HG03558 (cell line): ENCODE data around the gene BEND5.

Source experiments
- ATAC-seq: cut with Tn5 transposase; IDR thresholded peaks from one replicate; pipeline ENCODE4 v1.9.1; 2021; ENCODE audit warnings: moderate number of reproducible peaks; ENCODE audit not compliant: unreplicated experiment; ENCODE audit errors: extremely low read depth

The BEND5 gene

GRCh38 chr1:48726557-48727215 lies 50.0 kb downstream of the BEND5 start:
- no peak for ATAC-seq

GRCh38 chr1:48726139-48726538 lies 50.6 kb downstream of the BEND5 start:
- ATAC-seq = no peak

GRCh38 chr1:48725341-48726046 lies 51.2 kb downstream of the BEND5 start:
- ATAC-seq = no peak

DNA sequence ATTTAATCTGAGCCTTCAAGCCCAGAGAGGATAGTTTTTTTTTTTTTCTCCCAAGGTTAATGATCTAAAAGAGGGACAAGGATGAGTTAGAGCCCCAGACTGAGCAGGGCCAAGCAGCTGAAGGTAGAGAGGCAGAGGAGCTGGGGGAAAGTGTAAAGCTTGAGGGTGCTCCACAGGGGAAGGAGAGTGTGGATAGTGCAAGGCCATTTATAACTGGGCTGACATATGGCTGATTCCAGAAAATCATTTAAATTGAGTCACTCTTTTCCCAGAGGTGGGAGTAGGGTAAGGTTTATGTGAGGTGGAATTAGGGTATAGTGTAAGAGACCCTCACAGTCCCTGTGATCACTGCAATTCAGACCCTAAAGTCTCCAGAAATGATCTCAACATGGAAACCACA lies 55.8 kb downstream of the BEND5 start:
- ATAC-seq = no peak

- ATAC-seq = no peak
Observed at GRCh38 chr1:48718705-48719104, 58.0 kb downstream of the BEND5 start.

- ATAC-seq = no peak
Observed at GRCh38 chr1:48718116-48718630, 58.5 kb downstream of the BEND5 start.

- no peak for ATAC-seq
Observed at GRCh38 chr1:48717082-48717481, 59.6 kb downstream of the BEND5 start.

- ATAC-seq = no peak
Observed at GRCh38 chr1:48715921-48716320, 60.8 kb downstream of the BEND5 start.

DNA sequence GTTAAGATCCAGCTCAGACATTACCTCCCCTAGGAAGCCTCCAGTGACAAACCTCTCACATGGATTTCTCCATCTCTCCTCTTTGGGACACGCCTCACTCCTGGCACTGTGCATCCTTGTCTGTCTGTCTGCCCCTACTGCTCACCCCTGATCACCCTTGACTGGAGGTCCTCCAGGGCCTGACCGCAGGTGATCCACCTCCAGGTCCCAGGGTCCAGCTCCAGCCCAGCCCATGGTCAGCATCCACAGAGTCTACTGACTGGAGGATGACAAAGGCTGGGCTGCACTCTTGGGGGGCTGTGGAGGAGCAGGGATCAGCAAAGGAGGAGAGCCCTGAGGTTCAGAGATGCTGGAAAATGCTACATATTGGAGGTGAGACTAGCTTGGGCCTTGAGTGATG lies 65.8 kb downstream of the BEND5 start:
- ATAC-seq = no peak

DNA sequence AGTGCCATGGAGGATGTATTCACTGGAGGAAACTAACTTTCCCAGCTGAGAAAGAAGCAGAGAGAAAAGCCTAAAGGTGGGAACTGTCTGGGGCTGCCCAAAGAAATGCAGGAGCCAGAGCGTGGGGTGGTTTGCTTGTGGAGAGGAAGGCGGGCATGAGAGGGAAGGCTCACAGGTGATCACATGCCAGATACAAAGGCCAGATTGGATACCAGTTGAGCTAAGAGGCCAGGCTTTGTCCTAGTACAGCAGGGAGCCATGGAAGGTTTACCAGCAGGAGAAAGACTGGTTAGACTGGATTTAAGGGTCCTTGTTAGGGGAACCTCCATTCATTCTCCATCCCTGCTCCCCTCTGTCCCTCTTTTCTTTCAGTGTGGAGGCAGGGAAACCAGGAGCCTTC lies 66.4 kb downstream of the BEND5 start:
- ATAC-seq = no peak

DNA sequence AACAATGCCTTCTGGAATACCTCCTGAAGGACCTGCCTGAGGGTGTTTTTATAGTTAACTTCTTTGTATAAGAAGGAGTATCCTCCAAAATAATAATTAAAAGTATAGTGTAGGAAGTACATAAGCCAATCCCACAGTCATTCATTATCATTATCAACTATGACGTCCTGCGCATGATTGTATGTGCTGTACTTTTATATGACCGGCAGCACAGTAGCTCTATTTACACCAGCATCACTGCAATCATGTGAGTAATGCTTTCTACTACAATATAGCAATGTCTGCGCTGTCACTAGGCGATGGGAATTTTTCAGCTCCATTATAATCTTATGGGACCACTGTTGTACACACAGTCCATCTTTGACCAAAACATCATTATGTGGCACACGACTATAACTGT lies 72.0 kb downstream of the BEND5 start:
- ATAC-seq = no peak

GRCh38 chr1:48701445-48701844 lies 75.2 kb downstream of the BEND5 start:
- no peak for ATAC-seq

DNA sequence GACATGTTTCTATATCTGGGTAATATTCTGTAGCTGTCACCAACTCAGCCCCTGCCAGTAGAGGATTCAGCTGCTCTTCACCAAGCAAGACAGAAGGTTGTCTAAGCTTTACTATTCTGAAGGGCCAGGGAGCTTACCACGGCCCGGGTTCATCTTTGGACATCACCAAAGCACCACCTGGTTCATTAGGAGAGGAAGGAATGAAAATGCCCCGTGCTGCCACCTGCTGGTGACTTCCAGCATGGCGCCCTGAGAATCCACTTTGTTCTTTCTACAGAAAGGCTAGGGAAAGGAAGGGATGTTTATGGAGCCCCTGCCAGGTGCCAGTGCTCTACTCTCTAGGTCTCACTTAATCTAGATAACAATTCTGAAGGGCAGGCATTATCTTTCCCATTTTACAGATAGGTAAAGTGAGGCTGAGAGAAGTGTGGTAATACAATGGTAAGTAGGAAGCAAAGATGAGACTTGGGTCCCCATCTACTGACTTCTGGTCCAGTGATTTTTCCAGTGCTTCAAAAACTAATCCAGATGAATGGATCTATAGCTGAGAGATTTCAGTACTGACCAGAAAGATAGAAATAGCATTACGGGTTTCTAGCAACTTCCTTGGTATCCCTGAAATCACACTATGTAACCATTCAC lies 79.5 kb downstream of the BEND5 start:
- ATAC-seq = no peak

GRCh38 chr1:48695161-48695560 lies 81.5 kb downstream of the BEND5 start:
- ATAC-seq = no peak

DNA sequence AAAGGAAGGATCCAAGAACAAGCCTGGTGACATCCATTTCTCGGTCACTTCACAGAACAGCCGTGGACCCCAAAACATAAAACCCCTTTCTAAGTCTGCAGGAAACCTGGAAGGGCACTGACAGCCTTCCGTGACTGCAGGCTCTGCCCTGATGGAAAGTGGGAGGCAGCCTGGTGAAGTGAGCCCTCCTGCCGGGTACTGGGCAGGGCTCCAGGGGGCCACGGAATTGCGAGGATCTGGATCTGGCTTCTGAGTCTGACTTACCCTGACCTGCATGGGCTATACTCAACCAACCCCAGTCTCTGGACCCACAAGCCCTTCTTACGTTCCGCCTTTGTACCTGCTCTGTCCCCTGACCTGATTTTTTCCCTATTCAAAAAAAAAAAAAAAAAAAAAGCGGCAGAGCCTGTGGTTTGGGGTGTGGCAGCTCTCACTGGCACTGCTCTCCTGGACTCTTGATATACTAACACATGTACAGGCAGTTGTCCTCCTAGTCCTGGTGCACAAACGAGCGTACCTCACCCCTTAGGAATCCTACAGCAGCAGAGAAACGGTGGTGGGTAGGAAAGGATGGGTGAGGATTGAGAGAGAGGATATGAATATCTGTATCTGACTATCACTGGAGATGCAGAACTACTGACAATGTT lies 82.9 kb downstream of the BEND5 start:
- ATAC-seq = no peak

DNA sequence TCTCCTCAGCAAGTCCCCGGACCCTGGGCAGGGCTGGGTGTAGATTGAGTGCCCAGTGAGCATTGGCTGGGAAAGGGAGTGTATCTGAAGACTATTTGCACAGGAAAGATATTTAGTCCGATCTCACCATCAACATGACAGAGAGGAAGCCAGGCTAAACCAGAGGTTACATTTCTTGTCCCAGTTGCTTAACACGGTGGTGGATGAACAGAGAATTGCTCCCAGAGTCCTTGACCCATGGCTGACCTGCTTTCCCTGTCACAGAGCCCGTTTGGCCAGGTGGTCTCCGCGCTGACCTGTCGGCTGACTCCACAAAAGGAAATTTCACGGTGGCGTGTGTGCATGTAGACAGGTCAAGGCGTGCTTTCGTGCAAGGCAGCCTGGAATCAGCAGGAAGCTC lies 83.5 kb downstream of the BEND5 start:
- no peak for ATAC-seq

DNA sequence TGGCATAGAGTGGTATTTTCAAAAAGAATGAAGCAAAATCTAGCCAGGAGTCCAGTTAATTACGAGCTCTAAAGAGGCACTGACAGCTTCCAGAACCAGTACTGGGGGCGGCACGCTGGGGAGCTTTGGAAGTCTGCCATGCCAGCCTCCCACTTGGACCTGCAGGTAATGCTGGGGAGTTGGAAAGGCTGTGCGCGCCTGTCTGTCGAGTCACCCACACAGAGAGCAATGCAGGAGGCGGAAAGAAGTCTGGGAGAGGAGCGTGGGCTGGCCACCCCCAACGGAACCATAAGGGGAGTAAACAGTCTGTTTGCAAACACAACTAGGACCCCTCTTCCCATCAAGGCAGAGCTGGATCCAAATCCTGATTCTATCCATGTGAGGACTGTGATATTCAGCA lies 84.5 kb downstream of the BEND5 start:
- no peak for ATAC-seq

- ATAC-seq = no peak
Observed at GRCh38 chr1:48691429-48692001, 85.2 kb downstream of the BEND5 start.

DNA sequence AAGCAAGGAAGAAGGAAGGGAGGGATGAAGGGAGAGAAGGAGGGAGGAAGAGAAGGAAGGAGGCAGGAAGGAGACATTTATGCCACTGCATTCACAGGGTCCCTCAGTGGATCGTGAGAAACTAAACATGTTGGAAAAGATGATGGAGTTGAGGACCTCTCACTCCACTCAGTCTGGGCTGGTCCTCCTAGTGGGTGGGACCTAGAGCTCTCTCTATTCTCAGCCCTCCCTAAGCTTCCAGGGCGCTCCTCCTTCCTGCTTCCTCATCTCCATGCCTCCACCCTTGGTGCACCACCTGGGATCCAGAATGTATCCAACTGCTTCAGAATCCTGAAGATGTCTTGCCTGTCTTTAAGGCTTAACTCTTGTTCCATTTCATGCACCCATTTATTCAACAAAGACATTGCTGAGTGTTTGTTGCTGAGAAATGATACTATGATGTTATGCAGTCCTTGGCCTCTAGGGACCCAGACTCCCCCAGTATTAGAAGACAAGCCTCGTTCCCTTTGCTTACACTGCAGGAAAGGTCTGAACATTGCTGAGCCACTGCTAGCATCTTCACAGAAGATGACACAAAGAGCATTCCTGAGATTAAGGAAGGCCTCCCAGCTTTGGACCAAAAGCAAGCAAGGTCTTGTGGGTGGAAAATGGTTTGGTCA lies 88.5 kb downstream of the BEND5 start:
- ATAC-seq = no peak
